DOHH2 (cell line): Measurements from ENCODE around the gene HHLA2.

Source experiments
- EZH2phosphoT487 ChIP-seq: fragments of 200-600 bp; sonication (generic); IDR thresholded peaks from 2 replicates; pipeline ENCODE4 v1.6.1; 2017; ENCODE audit warnings: borderline replicate concordance, mild to moderate bottlenecking, antibody characterized with exemption, low read length, moderate library complexity, mixed read lengths
- TF ChIP-seq, protein P1 (sequence below): fragments of 200-600 bp; sonication (generic); IDR thresholded peaks from one replicate; pipeline ENCODE4 v1.5.1; 2014; ENCODE audit warnings: antibody characterized with exemption, mild to moderate bottlenecking, low read depth, low read length; ENCODE audit not compliant: poor library complexity, severe bottlenecking

DNA sequence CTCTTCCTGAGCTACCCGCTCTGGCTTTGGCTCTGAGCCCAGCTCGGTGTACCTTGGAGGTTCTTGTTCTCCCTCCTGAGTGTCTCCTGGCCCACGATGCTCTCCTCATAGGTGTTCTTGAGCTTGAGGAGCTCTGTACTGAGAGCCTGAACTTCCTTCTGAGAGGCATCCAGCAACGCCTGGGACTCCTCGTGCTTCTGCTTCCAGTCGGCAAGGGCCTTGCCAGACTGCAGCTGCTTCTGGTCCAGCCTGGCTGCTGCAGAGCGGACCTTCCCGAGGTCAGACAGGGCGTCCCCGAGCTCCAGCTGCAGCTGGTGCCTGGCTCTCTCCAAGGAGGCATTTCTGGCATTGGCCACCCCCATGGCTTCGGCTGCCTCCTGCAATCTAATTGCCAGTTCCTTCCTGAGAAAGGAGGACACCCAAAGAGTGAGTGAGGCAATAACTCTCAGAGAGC is 114.2 kb downstream of the HHLA2 start:
- TF ChIP-seq, protein P1, sequence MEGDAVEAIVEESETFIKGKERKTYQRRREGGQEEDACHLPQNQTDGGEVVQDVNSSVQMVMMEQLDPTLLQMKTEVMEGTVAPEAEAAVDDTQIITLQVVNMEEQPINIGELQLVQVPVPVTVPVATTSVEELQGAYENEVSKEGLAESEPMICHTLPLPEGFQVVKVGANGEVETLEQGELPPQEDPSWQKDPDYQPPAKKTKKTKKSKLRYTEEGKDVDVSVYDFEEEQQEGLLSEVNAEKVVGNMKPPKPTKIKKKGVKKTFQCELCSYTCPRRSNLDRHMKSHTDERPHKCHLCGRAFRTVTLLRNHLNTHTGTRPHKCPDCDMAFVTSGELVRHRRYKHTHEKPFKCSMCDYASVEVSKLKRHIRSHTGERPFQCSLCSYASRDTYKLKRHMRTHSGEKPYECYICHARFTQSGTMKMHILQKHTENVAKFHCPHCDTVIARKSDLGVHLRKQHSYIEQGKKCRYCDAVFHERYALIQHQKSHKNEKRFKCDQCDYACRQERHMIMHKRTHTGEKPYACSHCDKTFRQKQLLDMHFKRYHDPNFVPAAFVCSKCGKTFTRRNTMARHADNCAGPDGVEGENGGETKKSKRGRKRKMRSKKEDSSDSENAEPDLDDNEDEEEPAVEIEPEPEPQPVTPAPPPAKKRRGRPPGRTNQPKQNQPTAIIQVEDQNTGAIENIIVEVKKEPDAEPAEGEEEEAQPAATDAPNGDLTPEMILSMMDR, result no peak
- no peak for TF ChIP-seq EZH2phosphoT487
